D341Med (cell line): ENCODE measurements around the gene RXRG.

Experiments used
- DNase-seq: peaks from one replicate; pipeline ENCODE4 v3.0.0; 2012; ENCODE audit warnings: low spot score

Gene RXRG

DNA sequence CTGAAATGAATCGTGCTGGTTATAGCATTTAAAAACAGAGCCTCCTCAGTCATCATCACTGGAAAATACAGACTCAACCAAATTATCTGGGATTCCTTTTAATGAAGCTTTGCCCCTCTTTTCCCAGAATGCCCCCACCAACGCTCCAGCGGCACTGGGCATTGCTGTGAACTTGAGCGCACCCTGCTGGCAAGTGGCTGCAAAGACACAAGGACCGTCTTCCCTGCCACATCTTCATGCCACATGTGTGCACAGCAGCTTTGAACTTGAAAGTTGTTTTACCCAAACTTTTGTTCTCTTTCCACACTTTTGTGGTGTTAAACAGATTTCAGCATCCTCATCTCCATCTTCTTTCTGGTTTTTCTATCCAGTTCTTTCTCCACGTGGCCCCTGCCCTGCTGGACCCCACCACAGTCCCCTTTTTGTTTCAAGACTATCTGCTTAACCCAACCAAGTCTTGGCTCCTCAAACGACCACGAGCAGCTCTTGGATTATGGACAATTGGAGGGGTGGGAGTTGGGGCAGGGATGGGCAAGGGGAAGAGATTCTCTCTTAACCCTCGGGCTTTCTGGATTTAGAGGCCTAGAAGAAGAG, 75.6 kb downstream of the RXRG start:
- peak; percentile 88 for DNase-seq

- DNase-seq: peak; percentile 89
Observed at GRCh38 chr1:165367375-165367993, 77.4 kb downstream of the RXRG start.

DNA sequence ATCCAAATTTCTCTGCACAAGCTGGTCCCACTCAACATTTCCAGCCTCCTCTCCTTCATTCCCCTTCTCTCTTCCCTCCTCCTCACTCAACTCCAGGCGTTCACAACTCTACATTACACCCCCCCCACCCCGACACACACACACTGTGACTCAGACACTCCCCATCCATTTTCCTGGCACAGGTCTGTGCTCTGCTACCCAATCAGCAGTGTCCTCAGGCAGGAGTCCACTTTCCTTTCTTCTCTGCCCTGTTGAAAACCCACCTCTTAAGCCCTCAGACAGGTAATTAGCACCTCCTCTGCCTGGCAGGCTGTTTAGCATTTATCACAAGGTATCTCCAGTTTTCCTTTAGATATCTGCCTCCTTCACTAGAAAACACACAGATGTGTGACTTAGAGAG, 79.6 kb downstream of the RXRG start:
- DNase-seq: no peak

- DNase-seq: no peak
Observed at GRCh38 chr1:165364568-165365133, 80.3 kb downstream of the RXRG start.

DNA sequence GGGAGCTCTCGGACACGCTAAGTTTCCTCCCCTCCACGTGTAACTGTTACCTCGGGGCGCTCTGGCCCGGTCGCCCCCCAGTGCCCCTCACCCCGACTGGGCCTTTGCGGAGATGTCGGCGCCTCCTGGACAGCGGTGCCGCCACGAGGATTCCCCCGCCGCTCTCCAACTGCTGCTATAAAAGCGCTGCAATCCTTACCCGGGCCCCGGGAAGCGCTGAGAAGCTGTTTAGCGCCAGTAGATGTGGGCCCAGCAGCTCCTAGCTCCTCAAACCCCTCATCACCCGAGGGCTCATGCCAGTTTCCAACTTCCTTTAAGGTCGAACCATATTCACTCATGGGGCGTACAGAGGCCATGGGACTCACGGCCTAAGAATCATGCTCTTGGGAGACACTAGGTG, 88.0 kb downstream of the RXRG start:
- DNase-seq: no peak

- DNase-seq: peak; percentile 74
Observed at GRCh38 chr1:165355977-165356811, 88.7 kb downstream of the RXRG start, which contains the start of gene LMX1A. LMX1A (minus strand) TSS chr1:165356715; CDS start chr1:165355559, 1,156 bp downstream.

GRCh38 chr1:165355139-165355976, 89.6 kb downstream of the RXRG start:
- DNase-seq: no peak

GRCh38 chr1:165354739-165355138, 90.2 kb downstream of the RXRG start:
- DNase-seq: no peak

DNA sequence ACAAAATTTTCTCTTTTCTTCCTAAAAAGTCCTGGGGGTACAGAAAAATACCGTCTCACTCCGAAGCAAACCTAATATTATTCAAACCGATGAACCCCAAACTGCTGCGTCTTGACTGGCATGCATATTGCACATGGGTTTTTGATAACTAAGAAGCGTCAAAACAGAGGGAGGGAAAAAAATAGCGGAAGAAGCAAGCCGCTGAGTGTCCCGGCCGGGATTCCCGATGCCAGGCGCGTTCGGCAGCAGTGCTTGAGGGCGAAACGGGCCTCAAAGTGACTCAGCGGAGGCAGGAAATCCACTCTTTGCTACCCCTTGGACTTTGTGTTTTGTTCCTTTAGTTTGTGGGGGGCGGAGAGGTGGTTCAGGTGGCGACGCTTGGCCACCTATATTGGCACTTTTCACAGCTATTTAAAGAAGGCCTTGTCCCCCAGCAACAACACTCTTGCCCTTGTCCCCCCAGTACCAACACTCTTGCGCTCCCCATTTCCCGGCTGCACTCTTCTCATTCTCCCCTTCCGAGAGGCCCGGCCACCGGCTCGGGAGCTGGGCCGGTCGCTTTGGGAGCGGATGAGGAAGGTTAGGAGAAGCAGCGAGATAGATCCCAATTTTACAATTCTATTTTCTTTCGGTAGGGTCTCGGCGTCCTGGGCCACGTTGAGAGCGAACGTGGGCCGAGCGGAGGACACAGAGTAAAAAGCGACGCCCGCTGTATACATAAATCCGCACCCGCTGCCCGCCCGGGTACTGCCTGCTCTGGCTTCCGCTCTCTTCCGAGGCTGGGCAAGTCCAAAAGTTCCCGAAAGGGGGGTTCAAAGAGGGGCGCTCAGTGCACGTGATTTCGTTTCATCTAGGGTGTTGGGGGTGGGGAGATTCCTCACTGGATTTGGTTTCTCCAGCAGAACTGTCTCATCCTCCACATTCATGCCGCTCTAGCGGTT, 90.9 kb downstream of the RXRG start:
- no peak for DNase-seq

DNA sequence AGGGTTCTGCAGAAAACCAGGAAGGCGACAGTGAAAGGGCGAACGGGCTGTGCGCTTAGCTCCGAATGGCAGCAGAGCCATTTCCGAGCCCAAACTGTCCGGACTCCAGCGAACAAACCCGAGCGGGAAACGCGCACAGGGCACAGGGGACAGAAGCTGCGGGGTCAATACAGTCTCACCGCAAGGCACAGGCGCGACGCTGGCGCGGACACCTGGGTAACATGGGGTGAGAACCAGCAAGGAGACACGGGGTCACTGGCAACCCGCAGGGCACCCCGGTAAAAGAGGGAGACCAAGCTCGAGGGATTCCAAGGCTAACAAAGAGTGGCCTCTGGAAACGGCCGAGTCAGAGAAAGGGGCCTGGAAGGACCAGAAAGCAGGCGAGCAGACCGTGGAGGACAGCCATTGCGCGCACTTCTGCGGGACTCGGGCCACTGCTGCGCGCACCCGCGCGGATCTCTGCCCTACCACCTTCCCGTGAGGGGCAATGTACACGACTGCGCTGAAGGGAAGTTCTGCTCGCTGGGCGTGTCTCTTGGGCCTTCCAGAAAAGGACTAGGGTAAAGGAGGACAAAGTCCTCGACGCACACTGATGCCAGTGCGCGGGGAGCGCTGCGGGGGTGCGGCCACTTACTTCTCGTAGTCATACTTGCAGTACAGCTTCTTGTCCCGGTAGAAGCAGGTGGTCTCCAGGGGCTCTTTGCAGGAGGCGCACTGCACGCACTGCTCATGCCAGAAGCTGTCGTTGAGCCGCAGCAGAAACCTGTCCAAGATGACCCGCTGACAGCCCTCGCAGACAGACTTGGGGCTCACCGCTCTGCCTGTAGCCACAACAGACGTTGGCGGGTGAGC, 92.3 kb downstream of the RXRG start:
- peak; percentile 60 for DNase-seq

DNA sequence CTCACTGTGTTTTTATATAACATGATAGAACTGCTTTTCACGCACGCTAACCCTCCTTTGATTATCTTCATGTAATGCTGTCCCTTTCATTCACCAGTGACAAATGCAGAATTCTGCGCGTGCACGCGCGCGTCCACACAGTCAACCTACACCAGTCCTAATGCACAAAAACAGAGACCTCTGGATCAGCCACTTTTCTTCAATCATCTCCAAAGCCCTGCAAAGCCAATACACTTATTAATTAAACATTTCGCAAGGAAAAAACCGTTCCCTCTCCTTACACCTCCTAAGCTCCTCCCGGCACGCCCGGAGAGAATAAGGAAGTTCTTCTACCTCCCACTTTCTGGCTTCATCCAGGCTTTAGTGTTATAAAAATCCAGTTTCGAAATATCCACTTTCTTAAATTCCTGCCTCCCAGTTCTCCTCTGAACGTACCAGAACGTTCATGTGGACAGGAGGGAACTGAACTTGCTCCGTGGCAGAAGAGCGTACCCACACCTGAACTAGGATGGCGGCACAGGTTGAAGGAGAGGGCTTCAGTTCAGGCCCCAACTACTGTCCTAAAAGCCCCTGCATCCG, 93.0 kb downstream of the RXRG start:
- no peak for DNase-seq
